WTC11 (cell line): ENCODE results near the gene ZNF213.

Experiments used
- CBFB ChIP-seq: sonication (generic); formaldehyde crosslinking; IDR thresholded peaks from 2 replicates; pipeline ENCODE4 v1.8.1; 2022; ENCODE audit warnings: mild to moderate bottlenecking, low read depth, missing genetic modification reagents
- CTCF ChIP-seq: fragments of 200-600 bp; IDR thresholded peaks from 2 replicates; pipeline ENCODE4 v1.8.0; 2022; ENCODE audit warnings: antibody characterized with exemption
- ETV6 ChIP-seq: sonication (generic); formaldehyde crosslinking; IDR thresholded peaks from 2 replicates; pipeline ENCODE4 v1.8.1; 2022; ENCODE audit warnings: mild to moderate bottlenecking, missing genetic modification reagents
- GABPB1 ChIP-seq: sonication (generic); formaldehyde crosslinking; IDR thresholded peaks from 2 replicates; pipeline ENCODE4 v1.8.1; 2023; ENCODE audit warnings: mild to moderate bottlenecking, missing genetic modification reagents
- JUN ChIP-seq: sonication (generic); formaldehyde crosslinking; IDR thresholded peaks from 2 replicates; pipeline ENCODE4 v1.8.0; 2023; ENCODE audit warnings: mild to moderate bottlenecking, missing genetic modification reagents
- KAT7 ChIP-seq: sonication (generic); formaldehyde crosslinking; IDR thresholded peaks from 2 replicates; pipeline ENCODE4 v1.8.1; 2023; ENCODE audit warnings: missing genetic modification reagents, mild to moderate bottlenecking, borderline replicate concordance
- MAX ChIP-seq: sonication (generic); formaldehyde crosslinking; IDR thresholded peaks from 2 replicates; pipeline ENCODE4 v1.8.0; 2022; ENCODE audit warnings: mild to moderate bottlenecking, missing genetic modification reagents
- MLX ChIP-seq: sonication (generic); formaldehyde crosslinking; IDR thresholded peaks from 2 replicates; pipeline ENCODE4 v1.8.1; 2023; ENCODE audit warnings: mild to moderate bottlenecking, missing genetic modification reagents, moderate library complexity
- RELA ChIP-seq: sonication (generic); formaldehyde crosslinking; IDR thresholded peaks from 2 replicates; pipeline ENCODE4 v1.8.1; 2022; ENCODE audit warnings: missing genetic modification reagents, mild to moderate bottlenecking, borderline replicate concordance
- USF1 ChIP-seq: sonication (generic); formaldehyde crosslinking; IDR thresholded peaks from 2 replicates; pipeline ENCODE4 v1.8.0; 2022; ENCODE audit warnings: mild to moderate bottlenecking, missing genetic modification reagents
- USF2 ChIP-seq: sonication (generic); formaldehyde crosslinking; IDR thresholded peaks from 2 replicates; pipeline ENCODE4 v1.8.1; 2023; ENCODE audit warnings: mild to moderate bottlenecking, missing genetic modification reagents, moderate library complexity
- ZNF317 ChIP-seq: sonication (generic); formaldehyde crosslinking; IDR thresholded peaks from 2 replicates; pipeline ENCODE4 v1.8.1; 2023; ENCODE audit warnings: low read depth, mild to moderate bottlenecking, moderate library complexity, missing genetic modification reagents, borderline replicate concordance

GRCh38 chr16:3158026-3158509, 23.2 kb downstream of the ZNF213 start:
- TF ChIP-seq CTCF (no peak), JUN (CRISPR knock-in tag) (no peak), KAT7 (CRISPR knock-in tag) (no peak), USF2 (CRISPR knock-in tag) (no peak), ZNF317 (CRISPR knock-in tag) (no peak), MLX (CRISPR knock-in tag) (no peak), USF1 (CRISPR knock-in tag) (no peak), GABPB1 (CRISPR knock-in tag) (no peak), MAX (CRISPR knock-in tag) (no peak), ETV6 (no peak), RELA (CRISPR knock-in tag) (no peak), CBFB (no peak)
